Loucy (cell line): Measurements from ENCODE around the gene HPSE2.

Experiments
- EZH2phosphoT487 ChIP-seq: fragments of 200-600 bp; IDR thresholded peaks from 2 replicates; pipeline ENCODE4 v1.6.1; 2018; ENCODE audit warnings: antibody characterized with exemption, mild to moderate bottlenecking, moderate library complexity, borderline replicate concordance
- TF ChIP-seq, protein P1 (sequence below): fragments of 200-600 bp; sonication (generic); conservative IDR thresholded peaks from 2 replicates; pipeline ENCODE4 v1.5.1; 2014; ENCODE audit warnings: mild to moderate bottlenecking, antibody characterized with exemption, low read length

GRCh38 chr10:99248824-99249223 lies 13.2 kb upstream of the HPSE2 start:
- TF ChIP-seq, protein P1, sequence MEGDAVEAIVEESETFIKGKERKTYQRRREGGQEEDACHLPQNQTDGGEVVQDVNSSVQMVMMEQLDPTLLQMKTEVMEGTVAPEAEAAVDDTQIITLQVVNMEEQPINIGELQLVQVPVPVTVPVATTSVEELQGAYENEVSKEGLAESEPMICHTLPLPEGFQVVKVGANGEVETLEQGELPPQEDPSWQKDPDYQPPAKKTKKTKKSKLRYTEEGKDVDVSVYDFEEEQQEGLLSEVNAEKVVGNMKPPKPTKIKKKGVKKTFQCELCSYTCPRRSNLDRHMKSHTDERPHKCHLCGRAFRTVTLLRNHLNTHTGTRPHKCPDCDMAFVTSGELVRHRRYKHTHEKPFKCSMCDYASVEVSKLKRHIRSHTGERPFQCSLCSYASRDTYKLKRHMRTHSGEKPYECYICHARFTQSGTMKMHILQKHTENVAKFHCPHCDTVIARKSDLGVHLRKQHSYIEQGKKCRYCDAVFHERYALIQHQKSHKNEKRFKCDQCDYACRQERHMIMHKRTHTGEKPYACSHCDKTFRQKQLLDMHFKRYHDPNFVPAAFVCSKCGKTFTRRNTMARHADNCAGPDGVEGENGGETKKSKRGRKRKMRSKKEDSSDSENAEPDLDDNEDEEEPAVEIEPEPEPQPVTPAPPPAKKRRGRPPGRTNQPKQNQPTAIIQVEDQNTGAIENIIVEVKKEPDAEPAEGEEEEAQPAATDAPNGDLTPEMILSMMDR = no peak
- TF ChIP-seq EZH2phosphoT487 = no peak
